Caco-2 (cell line): ENCODE data around the gene SH3GL1. TPM values are rescaled to one million over a fixed set of nuclear protein-coding genes. Genes with fewer than 3 reads are reported as not detected.
"Not testable (repeated sequence)": the region's sequence is repeated elsewhere in the genome, so short reads cannot be mapped to it uniquely, and the experiment has no call there.

ENCODE experiments used
- BruUV-seq: library from RNA; stranded (reverse); fragments of 400-500 nt; replicated peaks from 2 replicates; lab custom pipeline; 2021; lab: Mats Ljungman, UMichigan
- CTCF ChIA-PET: fragments of 300-600 bp; sonication (Branson Sonifier 250); formaldehyde crosslinking; loops from one replicate; lab custom pipeline; 2022; ENCODE audit warnings: antibody characterized with exemption; lab: Charles Lee
- POLR2A ChIA-PET: fragments of 300-600 bp; sonication (Branson Sonifier 250); formaldehyde crosslinking; loops from one replicate; lab custom pipeline; 2022; ENCODE audit warnings: antibody characterized with exemption; lab: Charles Lee
- DNase-seq, 2 experiments: peaks; one replicate each; pipeline versions ENCODE4 v3.0.0 to v3.0.0-alpha.2; 2020 to 2022
- H3K27me3 ChIP-seq: replicated peaks from 2 replicates; pipeline ENCODE4 v1.6.0; 2011; ENCODE audit warnings: low read length; ENCODE audit not compliant: control insufficient read depth, insufficient read depth
- H3K36me3 ChIP-seq: 2 replicates; pipeline ENCODE4 v1.5.1; 2011; ENCODE audit warnings: low read length; ENCODE audit not compliant: control insufficient read depth, insufficient read depth
- H3K4me1 ChIP-seq: fragments of 250-450 bp; sonication (Bioruptor Pico); 2 replicates; pipeline ENCODE4 v1.5.1; 2020; ENCODE audit warnings: mild to moderate bottlenecking
- H3K4me3 ChIP-seq: 2 replicates; pipeline ENCODE4 v1.5.1; 2011; ENCODE audit warnings: low read depth, mild to moderate bottlenecking, control low read depth, low read length
- H3K9me3 ChIP-seq: fragments of 250-450 bp; sonication (Bioruptor Pico); 2 replicates; pipeline ENCODE4 v1.5.1; 2020; ENCODE audit warnings: mild to moderate bottlenecking, moderate library complexity
- H3K27ac Mint-ChIP-seq: one replicate; pipeline ENCODE4 v1.8.0; 2022; ENCODE audit warnings: mixed read lengths; ENCODE audit not compliant: unreplicated experiment
- H3K27me3 Mint-ChIP-seq: one replicate; pipeline ENCODE4 v1.8.0; 2022; ENCODE audit warnings: mixed read lengths; ENCODE audit not compliant: insufficient read depth, unreplicated experiment
- H3K36me3 Mint-ChIP-seq: one replicate; pipeline ENCODE4 v1.8.0; 2022; ENCODE audit warnings: mild to moderate bottlenecking, mixed read lengths; ENCODE audit not compliant: insufficient read depth, unreplicated experiment
- H3K4me1 Mint-ChIP-seq: one replicate; pipeline ENCODE4 v1.8.0; 2022; ENCODE audit warnings: low read depth, mixed read lengths; ENCODE audit not compliant: unreplicated experiment
- H3K4me3 Mint-ChIP-seq: one replicate; pipeline ENCODE4 v1.8.0; 2022; ENCODE audit warnings: mild to moderate bottlenecking, moderate library complexity, mixed read lengths; ENCODE audit not compliant: unreplicated experiment
- H3K9me3 Mint-ChIP-seq: one replicate; pipeline ENCODE4 v1.8.0; 2022; ENCODE audit warnings: mixed read lengths; ENCODE audit not compliant: unreplicated experiment
- CTCF ChIP-seq, 2 experiments: fragments of 200-600 bp in 1 of 2; IDR thresholded peaks; 1 replicate in 1 of 2; 2 replicates in 1 of 2; pipeline versions ENCODE4 v1.5.1 to v1.8.0; 2011 to 2022; ENCODE audit warnings: antibody characterized with exemption in 1 of 2, control low read depth in 1 of 2, inconsistent platforms in 1 of 2, low read depth in 1 of 2, low read length in 1 of 2, mild to moderate bottlenecking in 1 of 2, moderate library complexity in 1 of 2; ENCODE audit not compliant: insufficient read depth in 1 of 2, severe bottlenecking in 1 of 2, unreplicated experiment in 1 of 2
- intact Hi-C: fragments of 100-400 bp; cut with micrococcal nuclease; formaldehyde crosslinking; loops from one replicate; pipeline ENCODE4 v1.10.0; 2022; ENCODE audit not compliant: unreplicated experiment
- total RNA-seq: library from RNA; stranded (reverse); gene quantifications from 2 replicates; pipeline ENCODE4 v1.2.3, GENCODE V29; 2022

SH3GL1 gene
- total RNA-seq, 1 experiment from 2014 or later: 91.3 TPM

GRCh38 chr19:4352701-4353121 lies 47.6 kb downstream of the SH3GL1 start:
- Mint-ChIP-seq H3K9me3 (no peaks in the 10 kb centered on the region), H3K27me3 (no peaks in the 10 kb centered on the region), H3K4me1 (no peaks in the 10 kb centered on the region), H3K27ac (no peak overlapping the region), H3K36me3 (peaks cover 44% of the 10 kb centered on the region), H3K4me3 (no peak overlapping the region)
- H3K9me3 ChIP-seq: no peaks in the 10 kb centered on the region
- peak; percentile 83 to 84 for TF ChIP-seq CTCF (IDR thresholded peaks at IDR 0.05; ENCODE audit: insufficient read depth in 1 of 2, low read depth in 1 of 2, low read length in 1 of 2, severe bottlenecking in 1 of 2, unreplicated experiment in 1 of 2)
- BruUV-seq: no TSS peak
- no peaks in the 10 kb centered on the region; the same call in 1 of the 2 replicates for H3K36me3 ChIP-seq
- ChIA-PET CTCF (interaction anchor here (0.6 to 2.1 kb wide), 9 partner anchors 9 to 512 kb away, joined by 3 to 34 read pairs (median 6); partner anchors contain the start of genes CHAF1A and MPND), POLR2A (interaction anchor here (0.8 to 1.0 kb wide), 2 partner anchors 9 to 10 kb away, joined by 5 to 15 read pairs; partner anchors contain the start of gene MPND)
- intact Hi-C loops: loop anchor here (1.0 kb wide), 1 partner anchor 85 kb away; no protein-coding TSS in a partner anchor
- peak in 1 of 2 experiments; percentile 64 for DNase-seq
- H3K4me3 ChIP-seq: no peak overlapping the region
- no peaks in the 10 kb centered on the region for H3K4me1 ChIP-seq
- no peaks in the 10 kb centered on the region for H3K27me3 ChIP-seq

GRCh38 chr19:4350726-4351125 lies 49.6 kb downstream of the SH3GL1 start:
- H3K27ac Mint-ChIP-seq: no peak overlapping the region
- no TSS peak for BruUV-seq
- no peaks in the 10 kb centered on the region for H3K4me1 Mint-ChIP-seq
- no peaks in the 10 kb centered on the region for H3K27me3 ChIP-seq
- ChIA-PET POLR2A (no interaction called here), CTCF (no interaction called here)
- H3K9me3 ChIP-seq: no peaks in the 10 kb centered on the region
- no peaks in the 10 kb centered on the region for H3K4me1 ChIP-seq
- H3K4me3 ChIP-seq: no peak overlapping the region
- H3K4me3 Mint-ChIP-seq: no peak overlapping the region
- intact Hi-C loops: no loop called here
- DNase-seq: no peak
- no peaks in the 10 kb centered on the region for H3K27me3 Mint-ChIP-seq
- TF ChIP-seq CTCF (IDR thresholded peaks at IDR 0.05; ENCODE audit: insufficient read depth in 1 of 2, low read depth in 1 of 2, low read length in 1 of 2, severe bottlenecking in 1 of 2, unreplicated experiment in 1 of 2): no peak
- no peaks in the 10 kb centered on the region; the same call in 1 of the 2 replicates for H3K36me3 ChIP-seq
- no peaks in the 10 kb centered on the region for H3K9me3 Mint-ChIP-seq
- H3K36me3 Mint-ChIP-seq: peaks cover 44% of the 10 kb centered on the region

GRCh38 chr19:4350111-4350510 lies 50.2 kb downstream of the SH3GL1 start:
- Mint-ChIP-seq H3K27ac (no peak overlapping the region), H3K4me3 (no peak overlapping the region), H3K9me3 (no peaks in the 10 kb centered on the region), H3K27me3 (no peaks in the 10 kb centered on the region), H3K36me3 (peaks cover 42% of the 10 kb centered on the region), H3K4me1 (no peaks in the 10 kb centered on the region)
- no TSS peak for BruUV-seq
- no peak for TF ChIP-seq CTCF (IDR thresholded peaks at IDR 0.05; ENCODE audit: insufficient read depth in 1 of 2, low read depth in 1 of 2, low read length in 1 of 2, severe bottlenecking in 1 of 2, unreplicated experiment in 1 of 2)
- DNase-seq: no peak
- ChIA-PET CTCF (no interaction called here), POLR2A (no interaction called here)
- H3K9me3 ChIP-seq: no peaks in the 10 kb centered on the region
- no peaks in the 10 kb centered on the region; the same call in 1 of the 2 replicates for H3K36me3 ChIP-seq
- no peak overlapping the region for H3K4me3 ChIP-seq
- H3K4me1 ChIP-seq: no peaks in the 10 kb centered on the region
- H3K27me3 ChIP-seq: no peaks in the 10 kb centered on the region
- intact Hi-C loops: no loop called here

GRCh38 chr19:4349225-4349624 lies 51.1 kb downstream of the SH3GL1 start:
- H3K36me3 ChIP-seq, DNase-seq, CTCF ChIA-PET, H3K4me1 Mint-ChIP-seq, H3K9me3 ChIP-seq, BruUV-seq, H3K27me3 Mint-ChIP-seq, H3K9me3 Mint-ChIP-seq, H3K27ac Mint-ChIP-seq, H3K27me3 ChIP-seq, POLR2A ChIA-PET, H3K4me1 ChIP-seq, H3K4me3 Mint-ChIP-seq, H3K4me3 ChIP-seq, intact Hi-C loops: not testable (repeated sequence)
- H3K36me3 Mint-ChIP-seq: peaks cover 33% of the 10 kb centered on the region
